ENCODE results near the gene LAMP5.

DNA sequence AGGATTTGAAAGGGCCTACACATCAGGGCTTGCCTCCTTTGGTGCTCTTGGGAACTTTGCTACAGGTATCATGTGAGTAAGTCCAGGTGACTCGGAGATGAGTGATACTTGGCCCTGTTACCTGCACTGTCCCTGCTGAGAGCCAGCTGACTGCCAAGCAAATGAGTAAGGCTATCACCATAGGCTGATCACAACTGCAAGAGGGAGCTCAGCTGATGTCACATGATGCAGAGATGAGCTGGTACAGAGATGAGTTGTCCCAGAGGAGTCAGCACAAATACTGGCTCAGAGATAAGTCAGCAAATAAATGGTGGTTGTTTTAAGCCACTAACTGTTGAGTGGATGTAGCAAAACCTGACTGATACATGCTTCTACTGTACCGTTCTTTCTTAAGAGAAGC lies 41.4 kb downstream of the LAMP5 start:
- TF ChIP-seq CTCF (IDR thresholded peaks at IDR 0.05) (no peak), POLR2A (IDR thresholded peaks at IDR 0.05) (no peak)

All from upper lobe of left lung (tissue), 4 donors.